Measurements from ENCODE around the gene GRK3.

The GRK3 gene

GRCh38 chr22:25760294-25760693, 195.8 kb downstream of the GRK3 start:
- no peak for DNase-seq (ENCODE audit: low spot score)

GRCh38 chr22:25760848-25761595, 196.5 kb downstream of the GRK3 start:
- DNase-seq (ENCODE audit: low spot score), result no peak

- DNase-seq (ENCODE audit: low spot score), result no peak
Observed at GRCh38 chr22:25762147-25762546, 197.7 kb downstream of the GRK3 start.

- DNase-seq (ENCODE audit: low spot score), result no peak
Observed at GRCh38 chr22:25763239-25763777, 198.8 kb downstream of the GRK3 start.

- no peak for DNase-seq (ENCODE audit: low spot score)
Observed at GRCh38 chr22:25764270-25765015, 200.0 kb downstream of the GRK3 start.

- DNase-seq (ENCODE audit: low spot score), result no peak
Observed at GRCh38 chr22:25765016-25765367, 200.5 kb downstream of the GRK3 start.

GRCh38 chr22:25765801-25766200, 201.3 kb downstream of the GRK3 start:
- no peak for DNase-seq (ENCODE audit: low spot score)

- DNase-seq (ENCODE audit: low spot score), result no peak
Observed at GRCh38 chr22:25766418-25766817, 201.9 kb downstream of the GRK3 start.

- DNase-seq (ENCODE audit: low spot score), result no peak
Observed at GRCh38 chr22:25770333-25770732, 205.9 kb downstream of the GRK3 start.

- no peak for DNase-seq (ENCODE audit: low spot score)
Observed at GRCh38 chr22:25772288-25772687, 207.8 kb downstream of the GRK3 start.

GRCh38 chr22:25774575-25775026, 210.1 kb downstream of the GRK3 start:
- no peak for DNase-seq (ENCODE audit: low spot score)

GRCh38 chr22:25775531-25775930, 211.1 kb downstream of the GRK3 start:
- peak; percentile 20 for DNase-seq (ENCODE audit: low spot score)

GRCh38 chr22:25777411-25777810, 212.9 kb downstream of the GRK3 start:
- DNase-seq (ENCODE audit: low spot score), result no peak

GRCh38 chr22:25777870-25778269, 213.4 kb downstream of the GRK3 start:
- DNase-seq (ENCODE audit: low spot score), result peak; percentile 75

Measured in RKO (cell line).